GM19468 (cell line): Measurements from ENCODE around the gene SLC15A5.

ENCODE experiments used
- ATAC-seq: cut with Tn5 transposase; IDR thresholded peaks from one replicate; pipeline ENCODE4 v1.9.1; 2021; ENCODE audit warnings: mild to moderate bottlenecking, moderate library complexity, moderate number of reproducible peaks; ENCODE audit not compliant: unreplicated experiment; ENCODE audit errors: extremely low read depth

Gene SLC15A5

GRCh38 chr12:16189849-16190248 lies 87.6 kb downstream of the SLC15A5 start:
- ATAC-seq: no peak

GRCh38 chr12:16187660-16188059 lies 89.8 kb downstream of the SLC15A5 start:
- ATAC-seq: no peak

GRCh38 chr12:16184681-16185080 lies 92.8 kb downstream of the SLC15A5 start:
- no peak for ATAC-seq

- no peak for ATAC-seq
These were observed 93.9 kb downstream of the SLC15A5 start for GRCh38 chr12:16183541-16183940.

DNA sequence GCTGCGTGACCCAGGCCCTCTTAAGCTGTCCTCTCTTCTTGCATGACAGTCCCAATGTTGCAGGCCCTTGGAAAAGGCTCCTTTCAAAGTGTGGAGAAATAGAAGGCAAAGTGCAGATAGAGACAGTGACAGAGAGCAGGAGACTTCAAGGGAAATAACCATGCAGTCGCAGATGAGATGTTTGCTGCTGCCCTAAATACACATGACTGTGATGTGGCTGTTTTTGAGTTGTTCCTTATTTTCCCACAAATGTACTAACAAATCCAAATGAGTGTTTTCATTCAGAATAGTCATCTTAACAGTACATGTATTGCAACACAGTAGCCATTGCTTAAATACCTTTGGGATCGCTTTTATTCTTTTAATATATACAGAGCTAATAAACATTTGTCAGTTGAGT lies 101.6 kb downstream of the SLC15A5 start:
- no peak for ATAC-seq

DNA sequence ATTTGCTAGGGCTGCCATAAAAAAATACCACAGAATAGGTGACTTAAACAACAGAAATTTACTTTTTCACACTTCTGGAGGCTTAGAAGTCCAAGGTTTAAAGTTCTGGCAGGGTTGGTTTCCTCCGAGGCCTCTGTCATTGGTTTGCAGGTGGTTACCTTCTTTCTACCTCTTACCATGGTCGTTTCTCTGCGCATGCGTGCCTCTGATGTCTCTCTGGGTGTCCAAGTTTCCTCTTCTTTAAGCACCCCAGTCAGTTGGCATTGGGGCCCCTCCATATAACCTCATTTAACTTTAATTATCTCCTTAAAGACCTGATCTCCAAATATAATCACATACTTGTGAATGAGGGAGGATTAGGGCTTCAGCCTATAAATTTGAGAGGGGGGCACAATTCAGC lies 103.2 kb downstream of the SLC15A5 start:
- no peak for ATAC-seq

- no peak for ATAC-seq
These were observed 106.1 kb downstream of the SLC15A5 start for GRCh38 chr12:16171348-16171747.

DNA sequence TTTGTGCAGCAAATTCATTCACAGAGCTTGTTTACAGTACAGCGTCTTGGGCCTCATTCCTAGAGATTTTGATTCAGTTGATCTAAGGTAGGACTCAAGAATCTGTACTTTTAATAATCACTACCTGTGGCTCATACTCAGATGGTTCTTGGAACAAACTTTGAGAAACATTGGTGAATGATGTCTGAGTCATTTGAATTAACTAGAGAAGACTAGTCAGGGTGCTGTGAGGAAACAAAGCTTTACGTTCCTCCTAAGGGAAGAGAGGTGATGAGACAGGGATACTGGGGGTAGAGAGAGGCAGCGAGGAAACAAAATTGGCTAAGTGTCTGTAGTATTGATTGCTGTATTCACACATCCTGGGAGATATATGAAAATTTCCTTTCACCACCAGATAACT lies 109.4 kb downstream of the SLC15A5 start:
- no peak for ATAC-seq

DNA sequence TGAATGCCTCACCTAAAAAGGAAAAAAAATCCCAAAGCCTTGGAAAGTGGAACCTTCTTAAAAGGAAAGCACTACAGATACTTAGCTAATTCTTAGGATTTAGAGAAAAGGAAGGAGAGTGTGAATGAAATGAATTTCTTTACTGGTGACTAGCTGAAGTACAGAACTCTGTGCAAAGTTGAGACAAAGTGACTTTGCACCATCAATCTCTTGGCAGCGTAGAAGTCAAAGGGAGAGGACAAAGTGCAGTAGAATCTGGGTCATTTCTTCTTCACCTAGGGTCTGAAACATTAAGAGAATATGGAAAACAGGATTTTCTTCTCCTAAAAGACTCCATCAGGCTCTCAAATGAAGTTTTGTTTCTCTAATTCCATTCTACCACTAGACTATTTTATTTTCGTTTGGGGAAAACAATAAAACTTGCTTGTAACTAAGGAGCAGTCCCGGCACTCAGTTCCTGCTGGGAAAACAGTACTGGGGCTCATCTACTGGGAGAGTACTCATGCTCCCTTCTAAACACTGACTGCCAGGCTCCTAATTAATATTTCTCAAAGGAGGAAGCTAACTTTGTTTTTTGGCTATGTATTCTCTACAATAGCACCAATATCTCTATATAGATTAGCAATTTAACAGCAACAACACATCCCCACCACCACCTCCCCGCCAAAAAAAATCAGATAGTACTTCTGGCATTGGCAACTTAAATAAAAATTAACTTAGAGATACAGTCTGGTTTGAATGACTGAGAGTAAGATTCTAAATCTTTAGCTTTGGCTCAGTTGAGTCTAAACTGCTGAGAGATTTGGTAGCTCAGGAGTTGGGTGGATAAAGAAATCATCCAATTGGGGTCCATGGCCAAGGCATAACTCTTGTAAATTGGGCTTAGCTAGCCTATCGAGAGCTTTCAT lies 110.7 kb downstream of the SLC15A5 start:
- no peak for ATAC-seq

GRCh38 chr12:16165506-16165905 lies 112.0 kb downstream of the SLC15A5 start:
- ATAC-seq: no peak

DNA sequence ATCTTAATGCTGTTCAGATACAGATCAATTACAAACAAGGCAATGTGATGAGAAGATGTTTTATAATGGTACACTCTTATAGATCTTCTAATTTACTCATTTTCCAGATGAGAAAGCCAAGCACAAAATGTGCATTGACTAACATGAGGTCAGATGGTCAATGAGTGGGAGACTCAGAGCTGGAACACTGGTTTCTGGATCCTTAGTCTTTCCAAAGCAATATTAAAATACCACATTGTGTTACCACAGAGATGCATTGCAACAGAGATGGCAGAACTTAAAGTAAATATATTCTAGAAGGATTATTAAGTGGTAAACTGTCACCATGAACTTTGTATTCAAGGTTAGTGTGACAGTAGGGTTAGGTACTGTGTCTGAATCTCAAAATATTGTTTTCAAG lies 113.6 kb downstream of the SLC15A5 start:
- no peak for ATAC-seq

- no peak for ATAC-seq
These were observed 114.3 kb downstream of the SLC15A5 start for GRCh38 chr12:16163146-16163545.

DNA sequence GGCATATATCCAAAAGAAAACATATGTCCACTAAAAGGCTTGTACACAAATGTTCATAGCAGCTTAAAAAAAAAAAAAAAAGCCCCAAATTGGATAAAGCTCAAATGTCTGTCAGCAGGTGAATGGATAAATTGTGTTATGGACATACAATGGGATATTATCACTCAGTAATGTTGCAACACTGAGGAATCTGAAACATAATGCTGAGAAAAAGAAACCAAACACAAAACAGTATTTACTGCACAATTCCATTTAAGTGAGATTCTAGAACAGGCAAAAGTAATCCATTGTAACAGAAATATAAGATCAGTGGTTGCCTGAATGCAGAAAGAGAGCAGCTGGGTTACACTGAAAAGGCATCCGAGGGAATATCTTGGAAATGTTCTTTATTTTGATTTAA lies 117.9 kb downstream of the SLC15A5 start:
- no peak for ATAC-seq

DNA sequence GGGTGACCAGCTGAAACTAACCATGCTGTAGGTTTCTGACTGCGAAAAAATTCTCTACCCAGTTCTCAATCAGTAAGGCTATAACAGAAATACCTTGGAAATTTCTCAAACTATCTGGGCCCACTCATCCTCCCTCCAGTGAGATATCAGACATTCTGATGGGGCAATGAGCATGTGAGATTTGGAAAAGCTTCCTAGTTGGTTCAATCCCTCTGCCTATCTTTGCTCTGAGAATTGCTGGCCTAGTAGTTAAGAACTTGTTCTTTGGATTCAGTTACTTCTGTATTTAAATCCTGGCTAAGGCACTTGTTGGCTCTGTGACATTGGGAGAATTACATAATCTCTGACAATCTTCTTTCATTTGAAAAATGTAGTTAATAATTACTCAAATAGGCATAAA lies 119.4 kb downstream of the SLC15A5 start:
- ATAC-seq: no peak

- no peak for ATAC-seq
These were observed 121.5 kb downstream of the SLC15A5 start for GRCh38 chr12:16155938-16156337.

DNA sequence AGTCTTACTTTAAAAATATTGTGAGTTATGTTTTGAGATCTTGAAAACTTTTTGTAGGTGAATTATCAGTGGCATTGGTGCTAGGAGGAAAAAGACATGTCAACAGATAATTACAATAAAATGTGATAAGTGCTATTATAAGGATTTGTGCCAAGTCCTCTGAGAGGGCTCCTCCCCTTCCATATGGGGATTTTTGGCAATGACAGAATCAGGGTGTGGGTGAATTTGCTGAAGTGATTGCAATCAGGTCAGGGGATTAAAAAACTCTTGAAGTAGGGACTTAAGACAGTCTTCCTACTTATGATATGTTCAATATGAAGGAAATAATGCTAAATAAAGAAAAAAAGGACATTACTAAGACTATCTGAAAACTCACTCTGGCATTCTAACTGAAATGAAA lies 122.5 kb downstream of the SLC15A5 start:
- no peak for ATAC-seq

DNA sequence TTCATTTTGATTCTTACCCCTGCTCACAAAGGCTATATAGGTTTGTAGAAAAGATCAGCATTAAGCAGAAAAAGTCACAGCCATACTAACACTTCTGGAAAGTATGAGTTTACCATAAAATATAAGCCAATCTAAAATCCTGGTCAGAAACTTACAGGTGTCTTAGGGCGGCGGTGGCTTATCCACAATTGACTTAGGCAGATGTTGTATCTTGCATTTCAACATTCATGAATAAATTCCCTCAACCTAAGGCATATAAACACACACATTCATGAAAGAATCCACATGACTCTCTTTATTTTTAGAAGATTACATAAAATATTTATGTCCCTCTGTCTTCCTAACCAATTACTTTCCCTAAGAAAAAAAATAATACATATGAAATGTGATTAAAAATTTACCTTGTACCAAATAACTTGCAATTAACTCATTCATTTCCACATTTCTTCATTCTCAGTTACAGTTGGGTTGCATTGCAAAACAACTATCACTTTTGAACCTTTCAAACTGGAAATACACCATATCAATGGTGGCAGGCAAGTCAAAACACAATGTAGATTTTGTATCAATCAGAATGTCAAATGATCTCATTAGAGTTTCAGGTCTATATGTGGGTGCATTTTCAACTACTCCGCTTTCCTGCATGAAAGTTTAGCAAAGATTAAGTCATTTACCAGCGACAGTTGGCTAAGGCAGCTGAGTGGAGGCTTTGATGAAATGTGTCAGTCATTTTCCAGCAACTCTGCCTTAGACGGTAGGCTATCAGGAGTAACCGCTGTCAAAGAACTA lies 124.4 kb downstream of the SLC15A5 start:
- no peak for ATAC-seq

GRCh38 chr12:16150276-16150675 lies 127.2 kb downstream of the SLC15A5 start:
- ATAC-seq: no peak

- ATAC-seq: no peak
These were observed 128.5 kb downstream of the SLC15A5 start for GRCh38 chr12:16148938-16149337.
